Osteocyte (in vitro differentiated cells): ENCODE data around the gene SCNN1A. TPM values are rescaled to one million over a fixed set of nuclear protein-coding genes. Genes with fewer than 3 reads are reported as not detected.

ENCODE experiments used
- DNase-seq: peaks from one replicate; pipeline ENCODE4 v3.0.0; 2021; ENCODE audit warnings: mixed read lengths; ENCODE audit not compliant: unreplicated experiment; ENCODE audit errors: extremely low spot score
- H3K27ac Mint-ChIP-seq: one replicate; pipeline ENCODE4 v1.8.0; 2021; ENCODE audit warnings: mild to moderate bottlenecking, mixed read lengths; ENCODE audit not compliant: unreplicated experiment
- H3K27me3 Mint-ChIP-seq: one replicate; pipeline ENCODE4 v1.8.0; 2021; ENCODE audit warnings: mixed read lengths; ENCODE audit not compliant: unreplicated experiment
- H3K36me3 Mint-ChIP-seq: one replicate; pipeline ENCODE4 v1.8.0; 2021; ENCODE audit warnings: mixed read lengths; ENCODE audit not compliant: unreplicated experiment
- H3K4me1 Mint-ChIP-seq: one replicate; pipeline ENCODE4 v1.8.0; 2021; ENCODE audit warnings: mixed read lengths; ENCODE audit not compliant: unreplicated experiment
- H3K4me3 Mint-ChIP-seq: one replicate; pipeline ENCODE4 v1.8.0; 2021; ENCODE audit warnings: mild to moderate bottlenecking, moderate library complexity, mixed read lengths; ENCODE audit not compliant: unreplicated experiment
- H3K9me3 Mint-ChIP-seq: one replicate; pipeline ENCODE4 v1.8.0; 2021; ENCODE audit warnings: mixed read lengths; ENCODE audit not compliant: unreplicated experiment
- CTCF ChIP-seq: fragments of 200-600 bp; sonication (generic); IDR thresholded peaks from 2 replicates; pipeline ENCODE4 v1.5.0; 2021; ENCODE audit warnings: antibody characterized with exemption, mild to moderate bottlenecking, moderate library complexity
- total RNA-seq: library from RNA; stranded (reverse); gene quantifications from 2 replicates; pipeline ENCODE4 v1.2.1, GENCODE V29; 2021

Gene SCNN1A
- total RNA-seq, 1 donor from 2014 or later, result 2.5 TPM

GRCh38 chr12:6335451-6336078 lies 39.8 kb downstream of the SCNN1A start:
- no peaks in the 10 kb centered on the region for H3K27me3 Mint-ChIP-seq
- TF ChIP-seq CTCF, result peak; percentile 60
- peaks cover 2% of the 10 kb centered on the region for H3K4me1 Mint-ChIP-seq
- H3K9me3 Mint-ChIP-seq, result no peaks in the 10 kb centered on the region
- H3K36me3 Mint-ChIP-seq, result peaks cover 26% of the 10 kb centered on the region
- no peak for DNase-seq
- H3K4me3 Mint-ChIP-seq, result no peak overlapping the region
- H3K27ac Mint-ChIP-seq, result no peak overlapping the region

DNA sequence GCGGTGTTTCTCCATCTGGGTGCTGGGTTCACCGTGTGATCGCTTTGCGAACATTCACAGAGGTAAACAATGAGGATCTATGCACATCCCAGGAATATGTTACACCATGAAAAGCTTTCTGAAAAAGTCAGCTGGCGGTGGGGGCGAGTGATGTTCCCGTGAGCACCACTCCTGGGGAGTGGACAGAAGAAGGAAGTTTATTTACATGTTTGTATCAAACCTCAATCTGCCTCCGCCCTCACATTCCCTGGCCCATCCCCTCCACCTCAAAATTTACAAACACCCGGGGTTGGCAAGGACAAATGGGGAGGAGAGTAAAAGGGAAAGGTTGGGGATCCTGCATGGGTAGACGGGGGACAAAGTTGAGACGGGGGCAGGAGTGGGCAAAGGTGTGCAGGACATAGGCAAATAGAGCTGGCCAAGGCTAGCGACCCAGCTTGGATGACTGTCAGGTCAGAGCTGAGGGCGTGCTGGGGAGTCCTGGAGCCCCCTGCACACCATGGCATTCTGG lies 40.4 kb downstream of the SCNN1A start:
- peaks cover 2% of the 10 kb centered on the region for H3K4me1 Mint-ChIP-seq
- no peaks in the 10 kb centered on the region for H3K9me3 Mint-ChIP-seq
- H3K27me3 Mint-ChIP-seq, result no peaks in the 10 kb centered on the region
- DNase-seq, result no peak
- no peak for TF ChIP-seq CTCF
- H3K27ac Mint-ChIP-seq, result no peak overlapping the region
- H3K36me3 Mint-ChIP-seq, result peaks cover 26% of the 10 kb centered on the region
- no peak overlapping the region for H3K4me3 Mint-ChIP-seq

GRCh38 chr12:6334359-6334758 lies 41.0 kb downstream of the SCNN1A start:
- no peak overlapping the region for H3K27ac Mint-ChIP-seq
- H3K4me1 Mint-ChIP-seq, result peaks cover 2% of the 10 kb centered on the region
- no peak for DNase-seq
- H3K36me3 Mint-ChIP-seq, result peaks cover 26% of the 10 kb centered on the region
- no peak overlapping the region for H3K4me3 Mint-ChIP-seq
- TF ChIP-seq CTCF, result no peak
- H3K9me3 Mint-ChIP-seq, result no peaks in the 10 kb centered on the region
- no peaks in the 10 kb centered on the region for H3K27me3 Mint-ChIP-seq

DNA sequence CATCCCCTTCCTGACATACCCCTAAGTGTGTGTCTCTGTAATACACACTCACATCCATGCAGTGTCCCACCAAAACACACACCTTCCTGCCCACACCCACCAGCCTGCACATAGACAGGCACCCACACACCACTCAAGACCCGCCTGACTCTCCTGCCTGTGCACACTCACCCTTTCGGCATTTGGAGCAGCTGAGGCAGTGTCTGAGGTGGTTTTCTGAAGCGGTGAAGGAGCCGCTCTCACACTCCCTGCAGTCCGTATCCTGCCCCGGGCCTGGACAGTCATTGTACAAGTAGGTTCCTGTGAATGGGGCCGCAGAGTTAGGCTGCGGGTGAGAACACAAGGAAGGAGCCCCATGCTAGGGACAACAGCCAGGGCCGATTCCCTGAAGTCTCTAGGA lies 41.8 kb downstream of the SCNN1A start:
- no peak for TF ChIP-seq CTCF
- Mint-ChIP-seq H3K27ac (no peak overlapping the region), H3K4me3 (no peak overlapping the region), H3K36me3 (peaks cover 27% of the 10 kb centered on the region), H3K9me3 (no peaks in the 10 kb centered on the region), H3K27me3 (no peaks in the 10 kb centered on the region), H3K4me1 (peaks cover 2% of the 10 kb centered on the region)
- no peak for DNase-seq

DNA sequence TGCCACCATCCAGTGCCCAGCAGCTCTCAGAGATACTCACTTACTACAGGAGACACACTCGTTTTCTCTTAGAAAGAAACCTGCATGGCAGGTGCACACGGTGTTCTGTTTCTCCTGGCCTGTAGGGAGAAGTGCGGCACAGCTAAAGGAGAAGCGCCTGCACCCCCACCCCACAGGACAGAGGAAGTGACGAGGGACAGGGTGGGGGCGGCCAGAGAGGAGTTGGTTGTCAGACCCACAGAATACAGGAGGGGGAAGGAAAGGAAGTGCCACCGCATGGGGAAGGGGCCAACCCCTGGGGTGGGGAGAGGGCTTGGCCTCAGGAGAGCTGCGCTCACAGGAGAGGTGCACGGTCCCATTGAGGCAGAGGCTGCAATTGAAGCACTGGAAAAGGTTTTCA lies 42.3 kb downstream of the SCNN1A start:
- peak overlapping the region; percentile 46 for H3K4me3 Mint-ChIP-seq
- no peak for TF ChIP-seq CTCF
- no peaks in the 10 kb centered on the region for H3K9me3 Mint-ChIP-seq
- H3K27me3 Mint-ChIP-seq, result no peaks in the 10 kb centered on the region
- DNase-seq, result no peak
- peaks cover 3% of the 10 kb centered on the region for H3K4me1 Mint-ChIP-seq
- H3K36me3 Mint-ChIP-seq, result peaks cover 30% of the 10 kb centered on the region
- H3K27ac Mint-ChIP-seq, result no peak overlapping the region
